ENCODE results near the gene FLNB.
"Not testable (repeated sequence)": the region's sequence is repeated elsewhere in the genome, so short reads cannot be mapped to it uniquely, and the experiment has no call there.

Gene FLNB

DNA sequence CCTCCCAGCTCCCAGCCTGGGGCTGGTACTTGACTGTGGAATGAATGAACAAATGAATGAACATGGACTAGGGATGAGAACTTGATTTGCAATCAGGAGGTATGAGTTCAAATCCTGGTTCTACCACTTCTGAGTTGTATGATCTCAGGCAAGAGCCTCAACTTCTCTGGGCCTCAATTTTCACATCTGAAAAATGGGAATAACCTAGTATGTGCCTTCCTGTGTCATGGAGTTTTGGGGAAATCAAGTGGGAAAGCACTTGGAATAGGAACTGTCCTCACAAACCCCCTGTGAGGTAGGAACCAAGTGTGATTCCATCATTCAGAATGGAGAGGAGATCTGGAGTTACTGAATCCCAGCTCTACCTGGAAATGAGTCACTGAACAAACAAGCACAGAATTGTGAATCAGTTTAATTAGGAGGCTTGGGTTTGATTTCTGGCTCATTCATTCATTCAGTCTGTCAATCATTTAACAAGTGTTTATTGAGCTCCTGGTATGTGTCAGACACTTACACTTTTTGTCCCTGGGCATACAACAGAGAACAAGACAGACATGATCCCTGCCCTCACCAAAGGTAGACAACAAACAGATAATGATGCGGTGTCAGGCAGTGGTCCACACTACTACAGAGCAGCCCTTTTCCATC lies 172.8 kb downstream of the FLNB start:
- no peak for DNase-seq (ENCODE audit: low read depth)

DNA sequence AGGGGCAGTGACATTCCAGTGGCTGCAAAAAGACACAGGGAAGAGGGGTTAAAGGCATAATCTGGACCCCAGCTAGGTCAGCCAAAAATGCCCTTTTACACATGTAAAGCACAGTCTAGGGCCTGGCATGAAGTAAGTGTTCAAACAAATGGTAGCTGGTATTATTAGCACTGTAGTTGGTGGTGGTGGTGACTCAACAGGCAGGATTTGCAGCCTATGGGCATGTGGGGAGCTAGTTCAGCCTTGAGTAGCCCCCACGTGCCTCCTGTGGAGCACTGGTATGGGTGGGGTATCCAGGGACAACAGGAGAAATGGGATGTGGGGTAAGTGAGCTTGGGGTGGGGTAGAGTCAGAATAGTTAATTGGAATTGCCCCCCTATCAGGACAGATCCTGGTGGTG lies 175.0 kb downstream of the FLNB start:
- no peak for DNase-seq (ENCODE audit: low read depth)

DNA sequence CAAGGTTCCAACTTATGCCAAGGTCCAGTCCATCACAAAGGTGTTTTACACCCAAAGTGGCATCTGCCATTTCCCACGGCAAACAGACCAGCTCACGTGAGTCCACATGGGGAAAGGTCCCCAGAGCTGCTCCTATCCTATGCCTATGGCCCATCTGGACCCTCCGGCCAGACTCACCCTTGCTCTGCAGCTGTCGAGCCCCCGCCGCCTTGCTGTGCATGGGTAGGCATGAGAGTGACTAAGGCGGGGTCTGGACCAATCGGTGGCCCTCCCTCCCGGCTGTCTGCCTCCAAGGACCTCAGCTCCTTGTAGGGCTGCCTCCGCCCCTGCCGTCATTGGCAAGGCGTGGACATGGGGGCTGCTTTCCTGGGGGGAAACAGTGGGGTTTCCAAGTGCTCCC lies 175.7 kb downstream of the FLNB start:
- no peak for DNase-seq (ENCODE audit: low read depth)

DNA sequence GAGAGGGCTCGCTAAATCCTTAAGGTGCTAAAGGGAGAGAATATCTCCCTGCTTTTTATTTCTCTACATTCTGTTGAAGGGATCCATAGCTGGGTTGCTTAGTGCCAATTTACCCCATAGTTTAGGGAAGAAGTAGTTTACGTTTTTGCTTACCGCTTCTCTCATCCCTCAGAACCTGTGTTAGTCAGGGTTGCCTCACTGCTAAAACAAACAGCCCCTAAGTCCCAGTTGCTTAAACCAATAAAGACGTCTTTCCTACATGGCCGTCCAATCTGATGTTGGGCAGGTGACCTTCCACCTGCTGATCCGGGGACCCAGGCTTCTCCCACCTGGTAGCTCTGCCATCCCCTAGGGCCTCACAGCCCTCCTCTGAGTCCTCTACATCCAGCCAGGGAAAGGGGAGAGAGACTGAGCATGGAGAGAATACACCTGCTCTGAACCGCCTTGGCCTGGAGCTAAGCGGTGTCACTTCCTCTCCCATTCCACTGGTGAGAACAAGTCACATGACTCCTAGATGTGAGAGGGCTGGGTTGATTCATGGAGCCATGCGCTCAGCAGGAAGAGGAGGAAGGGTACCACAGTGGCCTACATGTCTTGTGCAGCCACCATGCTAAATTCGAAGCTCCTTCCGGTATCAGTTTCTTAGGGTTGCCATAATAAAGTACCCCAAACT lies 176.2 kb downstream of the FLNB start:
- DNase-seq (ENCODE audit: low read depth): no peak

DNA sequence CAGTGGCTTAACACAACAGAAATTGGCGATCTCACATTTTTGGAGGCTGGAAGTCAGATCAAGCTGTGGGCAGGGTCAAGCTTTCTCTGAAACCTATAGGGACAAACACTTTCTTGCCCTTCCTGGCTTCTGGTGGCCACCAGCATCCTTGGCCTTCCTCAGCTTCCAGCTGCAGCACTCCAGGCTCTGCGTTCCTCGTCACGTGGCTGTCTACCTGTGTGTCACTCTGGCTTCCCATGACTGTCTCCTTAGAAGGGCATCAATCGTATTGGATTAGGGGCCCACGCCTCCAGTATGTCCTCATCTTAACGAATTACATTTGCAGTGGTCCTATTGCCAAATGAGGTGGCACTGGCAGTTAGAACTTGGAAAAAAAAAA lies 176.7 kb downstream of the FLNB start:
- DNase-seq (ENCODE audit: low read depth): no peak

DNA sequence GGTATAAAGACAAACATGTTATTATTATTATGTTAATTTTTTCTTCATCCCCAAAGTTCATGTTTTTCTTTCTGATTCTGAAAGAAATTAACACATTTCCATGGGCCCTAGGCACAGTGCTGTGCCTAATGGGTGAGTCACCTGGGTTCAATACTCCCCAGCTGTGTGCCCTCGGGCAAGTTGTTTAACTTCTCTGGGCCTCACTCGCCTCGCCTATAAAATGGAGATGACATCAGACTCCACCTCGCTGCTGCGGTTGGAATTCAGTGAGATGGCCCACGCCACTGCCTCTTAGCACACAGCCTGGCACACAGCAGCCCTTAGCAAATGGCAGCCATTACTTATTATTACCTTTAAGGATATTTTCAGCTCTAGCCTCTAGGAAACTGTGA lies 179.9 kb downstream of the FLNB start:
- DNase-seq (ENCODE audit: low read depth): no peak

DNA sequence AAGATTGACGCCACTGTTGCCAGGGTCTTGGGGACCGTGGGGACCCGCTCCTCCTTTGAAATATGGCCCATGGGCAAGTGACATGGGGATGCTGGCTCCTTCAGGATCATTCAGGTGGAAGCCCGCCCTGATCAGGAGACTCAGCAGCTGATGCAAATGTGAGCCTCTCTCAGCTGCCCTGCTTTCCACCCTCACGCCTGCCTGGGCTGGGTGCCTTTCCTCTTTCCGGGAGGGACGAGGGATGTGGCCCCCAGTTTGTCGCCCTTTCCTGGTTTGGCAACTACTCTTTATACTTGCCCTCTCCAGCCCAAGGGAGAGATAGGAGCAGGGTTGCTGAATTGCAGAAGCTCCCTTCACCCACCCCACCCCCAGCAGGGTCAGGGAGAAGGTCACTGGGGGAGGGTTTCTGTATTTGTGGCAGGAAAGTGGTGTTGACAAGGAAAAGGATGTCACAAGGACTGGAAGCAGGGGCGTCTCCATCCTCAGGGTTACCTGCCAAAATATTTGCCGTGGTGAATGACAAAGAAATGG lies 180.8 kb downstream of the FLNB start:
- DNase-seq (ENCODE audit: low read depth): no peak

DNA sequence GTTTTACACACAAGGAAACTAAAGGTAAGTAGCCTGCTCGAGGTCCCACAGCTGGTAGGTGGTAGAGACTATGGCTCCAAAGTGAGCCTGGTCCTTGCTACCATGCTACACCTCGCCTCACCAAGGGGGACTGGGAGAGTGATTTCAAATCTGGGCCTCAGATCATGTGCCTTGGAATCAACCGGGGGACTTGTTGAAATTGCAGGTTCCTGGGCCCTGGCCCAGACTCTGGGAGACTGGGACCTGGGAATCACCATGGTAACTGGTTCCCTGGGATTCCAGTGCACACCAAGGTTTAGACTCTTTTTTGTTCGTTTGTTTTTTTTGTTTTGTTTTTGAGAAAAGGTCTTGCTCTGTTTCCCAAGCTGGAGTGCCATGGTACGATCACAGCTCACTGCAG lies 181.5 kb downstream of the FLNB start:
- DNase-seq (ENCODE audit: low read depth): no peak

DNA sequence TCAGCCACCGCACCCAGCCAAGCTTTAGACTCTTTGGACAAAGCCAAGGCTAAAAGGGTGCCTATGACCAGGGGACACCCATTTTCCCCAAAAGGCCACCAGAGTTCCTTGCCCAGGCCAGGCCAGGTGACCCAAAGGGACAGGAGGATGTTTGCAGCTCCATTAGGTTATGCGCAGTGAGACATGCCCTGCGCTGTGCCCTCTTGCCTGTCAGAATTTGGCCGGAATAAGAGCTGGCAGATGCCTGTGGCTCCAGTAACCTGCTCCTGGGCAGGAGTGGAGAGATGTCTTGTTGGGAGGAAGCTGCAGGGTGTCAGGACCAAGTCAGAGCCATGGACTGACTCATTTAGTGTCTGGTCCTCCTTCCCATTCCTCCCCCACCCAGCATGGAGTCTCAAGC lies 182.1 kb downstream of the FLNB start:
- DNase-seq (ENCODE audit: low read depth): no peak

DNA sequence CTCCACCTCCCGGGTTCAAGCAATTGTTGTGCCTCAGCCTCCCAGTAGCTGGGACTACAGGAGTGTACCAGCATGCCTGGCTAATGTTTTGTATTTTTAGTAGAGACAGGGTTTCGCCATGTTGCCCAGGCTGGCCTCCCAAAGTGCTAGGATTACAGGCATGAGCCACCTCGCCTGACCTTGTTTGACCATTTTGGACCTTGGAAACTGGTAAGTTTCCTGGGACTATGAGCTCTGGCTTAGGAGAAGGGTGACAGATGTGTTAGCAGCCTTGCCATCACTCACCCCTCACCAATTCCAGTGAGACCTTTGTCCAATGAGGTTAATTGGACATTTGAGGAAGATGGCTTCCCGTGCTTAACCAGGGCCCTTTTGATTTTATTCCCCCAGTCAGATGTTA lies 182.7 kb downstream of the FLNB start:
- DNase-seq (ENCODE audit: low read depth): no peak

DNA sequence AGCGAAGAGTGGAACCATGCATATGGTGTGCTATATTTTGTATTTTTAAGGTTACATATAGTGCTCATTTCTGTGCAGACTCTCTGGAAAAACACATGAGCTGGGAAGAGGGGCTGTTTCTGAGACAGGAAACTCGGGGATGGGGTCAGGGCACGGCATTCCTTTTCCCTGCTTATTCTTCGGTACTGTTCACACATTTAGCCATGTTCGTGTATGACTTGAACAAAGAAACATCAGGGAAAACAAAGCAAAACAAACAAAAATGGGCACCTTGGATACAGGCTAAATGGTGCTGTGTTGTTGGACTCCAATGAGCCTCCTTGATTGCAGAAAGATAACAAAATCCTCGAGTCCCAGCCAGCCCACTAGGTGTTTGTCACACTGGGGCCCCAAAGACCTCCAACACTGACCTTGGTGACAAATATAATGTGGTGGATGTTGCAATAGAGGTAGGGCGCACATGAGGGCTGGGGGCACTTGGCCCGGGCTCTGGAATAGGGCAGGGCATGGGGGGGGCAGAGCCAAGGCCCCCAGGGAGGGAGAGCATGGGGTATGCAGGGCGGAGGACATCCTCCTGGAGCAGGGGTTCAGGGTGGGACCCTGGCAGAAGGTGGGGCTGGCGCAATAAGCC lies 183.3 kb downstream of the FLNB start:
- DNase-seq (ENCODE audit: low read depth): no peak

DNA sequence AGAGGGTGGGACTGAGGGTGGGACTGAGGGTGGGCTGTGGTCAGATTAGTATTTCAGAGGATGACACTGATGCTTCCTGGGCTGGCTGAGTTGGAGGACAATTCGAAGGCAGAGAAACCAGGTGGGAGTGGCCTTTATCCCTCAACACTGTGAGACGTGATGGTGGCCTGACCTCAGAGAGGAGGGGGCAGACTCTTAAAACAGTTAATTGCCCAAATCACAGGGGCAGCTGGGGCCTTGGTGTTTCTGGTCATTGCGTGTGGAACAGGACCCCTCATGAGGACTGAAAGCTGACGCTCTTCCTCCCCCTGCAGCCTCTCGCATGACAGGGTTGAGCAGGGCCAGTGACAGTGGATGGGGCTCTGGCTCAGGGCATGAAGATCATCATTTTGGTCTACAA lies 183.8 kb downstream of the FLNB start:
- DNase-seq (ENCODE audit: low read depth): no peak

DNA sequence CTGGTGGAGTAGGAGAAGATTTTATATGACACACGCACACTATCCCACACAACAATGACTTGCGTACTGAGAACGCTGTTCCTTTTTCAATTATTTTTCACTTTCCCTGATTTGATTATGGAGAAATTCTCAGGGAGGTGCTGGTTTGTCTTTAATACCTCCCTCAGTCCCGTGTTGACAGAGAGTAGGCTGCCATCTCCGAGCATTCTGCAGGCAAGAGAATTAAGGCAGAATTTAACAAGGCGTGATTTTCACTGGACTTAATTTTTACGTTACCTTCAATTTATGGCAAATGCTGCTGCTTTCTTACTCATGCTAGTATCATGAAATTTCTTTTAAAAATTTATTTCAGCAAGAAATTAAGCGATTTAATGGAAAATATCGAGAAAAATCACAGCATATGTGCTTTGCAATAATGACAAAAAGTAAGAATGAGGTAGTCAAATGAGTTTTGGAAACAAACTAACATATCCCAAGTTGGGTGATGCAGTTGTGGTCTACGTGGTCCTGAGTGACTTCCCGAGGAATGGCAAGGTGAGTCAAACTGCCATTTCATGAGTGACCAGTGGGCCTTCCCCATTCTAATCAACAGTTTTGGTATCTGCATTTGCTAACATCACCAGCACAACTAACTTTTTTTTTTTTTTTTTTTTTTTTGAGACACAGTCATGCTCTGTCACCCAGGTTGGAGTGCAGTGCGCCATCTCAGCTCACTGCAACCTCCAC lies 185.6 kb downstream of the FLNB start:
- DNase-seq (ENCODE audit: low read depth): no peak

DNA sequence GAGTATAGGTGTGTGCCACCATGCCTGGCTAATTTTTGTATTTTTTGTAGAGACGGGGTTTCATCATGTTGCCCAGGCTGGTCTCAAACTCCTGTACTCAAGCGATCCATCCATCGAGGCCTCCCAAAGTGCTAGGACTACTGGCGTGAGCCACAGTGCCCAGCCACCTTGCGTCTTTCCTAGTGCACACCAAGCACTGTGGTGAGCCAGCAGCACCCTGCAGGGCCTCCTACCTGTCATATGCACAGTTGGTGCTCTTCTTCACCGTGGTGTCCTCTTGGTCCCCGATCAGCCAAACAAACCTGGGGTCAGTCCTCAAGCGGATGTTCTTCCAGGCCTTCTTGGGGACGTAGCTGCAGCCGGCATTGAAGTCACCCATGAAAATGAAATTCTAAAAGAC lies 189.4 kb downstream of the FLNB start:
- no peak for DNase-seq (ENCODE audit: low read depth)

DNA sequence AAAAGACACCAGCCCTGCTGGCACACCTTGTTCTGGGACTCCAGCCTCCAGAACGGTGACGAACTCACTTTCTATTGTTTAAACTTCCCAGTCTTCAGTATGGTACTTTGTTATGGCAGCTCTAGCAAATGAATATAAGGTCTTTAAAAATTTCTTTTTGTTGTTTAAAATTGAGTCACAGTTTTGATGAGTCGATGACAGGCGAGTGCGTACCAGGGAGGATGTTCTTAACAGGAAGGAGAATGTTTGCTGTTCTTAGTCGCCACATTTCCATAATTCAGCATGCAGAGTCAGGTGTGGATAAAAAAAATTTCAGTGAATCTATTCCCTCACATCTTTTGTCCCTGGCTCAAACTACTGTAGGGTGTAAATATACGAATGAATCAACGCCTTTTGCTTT lies 190.1 kb downstream of the FLNB start:
- DNase-seq (ENCODE audit: low read depth): no peak

DNA sequence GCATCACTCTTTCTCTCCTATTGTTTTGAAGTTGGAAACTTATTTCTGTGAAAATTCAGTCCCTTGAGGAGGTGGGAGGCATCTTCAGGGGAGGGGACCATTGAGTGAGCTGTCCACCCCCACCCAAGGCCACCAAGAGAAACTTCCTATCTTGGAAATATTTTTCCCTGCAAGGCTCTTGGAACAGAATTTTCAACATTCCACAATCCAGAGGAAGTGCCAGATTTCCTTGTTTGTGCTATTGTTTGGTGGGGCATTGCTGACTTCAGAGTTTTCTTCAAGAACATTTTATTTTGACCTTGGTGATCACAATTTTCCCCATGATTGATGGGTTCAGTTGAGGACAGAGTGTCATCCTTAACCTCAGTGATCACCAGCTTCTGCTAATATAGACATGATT lies 190.6 kb downstream of the FLNB start:
- no peak for DNase-seq (ENCODE audit: low read depth)

DNA sequence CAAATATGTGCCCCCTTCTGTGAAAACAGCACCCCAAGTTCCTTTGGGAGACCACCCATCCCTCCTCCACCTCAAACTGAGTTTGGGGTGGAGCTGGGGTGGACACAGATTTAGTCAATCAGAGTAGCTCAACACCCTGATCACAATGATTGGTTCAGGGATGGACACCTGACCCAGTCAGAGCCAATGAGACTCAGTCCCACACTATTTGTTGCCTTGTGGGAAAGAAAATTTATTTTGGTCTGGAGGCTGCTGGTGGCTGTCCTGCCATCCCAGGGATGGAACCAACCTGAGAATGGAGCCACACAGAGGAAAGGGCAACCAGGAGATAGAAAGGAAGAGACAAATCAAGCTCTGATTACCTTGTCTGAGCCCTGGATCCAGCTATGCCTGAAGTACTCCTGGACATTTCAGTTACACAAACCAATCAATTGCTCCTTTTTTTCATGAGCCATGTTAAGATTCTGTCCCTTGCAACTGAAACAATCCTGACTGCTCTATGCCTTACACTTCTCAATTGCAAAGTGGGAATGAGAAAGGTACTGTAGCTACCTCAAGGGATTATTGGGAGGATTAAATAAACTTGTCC lies 192.0 kb downstream of the FLNB start:
- no peak for DNase-seq (ENCODE audit: low read depth)

DNA sequence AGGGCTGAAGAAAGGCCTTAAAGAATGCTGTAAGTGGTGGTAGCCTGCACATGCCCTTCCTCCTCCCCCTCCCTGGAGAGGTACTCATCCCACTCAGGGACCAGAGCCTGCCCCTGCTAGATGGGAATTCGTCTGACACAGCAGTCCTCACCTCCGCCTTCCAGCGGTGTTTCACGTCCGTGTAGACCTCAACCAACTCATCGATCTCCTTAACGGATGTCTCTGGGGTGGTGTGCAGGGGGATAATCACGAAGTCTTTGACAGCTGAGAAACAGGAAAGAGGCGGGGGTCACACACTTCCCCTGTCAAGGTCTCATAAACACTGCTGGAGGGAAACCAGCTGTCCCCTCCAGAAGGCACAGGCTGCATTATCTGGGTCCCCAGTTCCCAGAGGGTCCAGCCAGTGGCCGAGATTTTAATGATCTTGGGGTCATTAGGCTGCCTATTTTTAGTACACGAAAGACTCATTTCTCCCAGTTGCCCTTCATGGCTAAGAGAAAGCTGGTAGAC lies 192.7 kb downstream of the FLNB start:
- no peak for DNase-seq (ENCODE audit: low read depth)

DNA sequence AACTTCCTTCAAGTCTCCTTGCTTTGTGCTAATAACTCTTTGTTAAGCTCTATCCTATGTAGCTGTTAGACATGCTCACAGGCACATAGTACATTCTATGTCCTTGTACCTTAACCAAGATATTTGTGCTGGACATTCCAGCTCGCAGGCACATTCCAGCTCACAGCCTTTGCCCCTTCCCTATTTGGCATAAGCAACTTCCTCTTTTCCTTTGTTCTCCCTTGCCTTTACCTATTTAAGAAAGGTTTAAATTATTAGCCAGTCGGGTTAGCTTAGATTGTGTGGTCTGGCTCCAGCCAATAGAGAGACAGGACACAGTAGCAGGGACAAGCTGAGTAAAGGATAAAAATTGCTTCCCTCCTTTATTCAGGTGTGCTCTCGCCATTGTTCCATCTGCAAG lies 193.2 kb downstream of the FLNB start:
- DNase-seq (ENCODE audit: low read depth): not testable (repeated sequence)

DNA sequence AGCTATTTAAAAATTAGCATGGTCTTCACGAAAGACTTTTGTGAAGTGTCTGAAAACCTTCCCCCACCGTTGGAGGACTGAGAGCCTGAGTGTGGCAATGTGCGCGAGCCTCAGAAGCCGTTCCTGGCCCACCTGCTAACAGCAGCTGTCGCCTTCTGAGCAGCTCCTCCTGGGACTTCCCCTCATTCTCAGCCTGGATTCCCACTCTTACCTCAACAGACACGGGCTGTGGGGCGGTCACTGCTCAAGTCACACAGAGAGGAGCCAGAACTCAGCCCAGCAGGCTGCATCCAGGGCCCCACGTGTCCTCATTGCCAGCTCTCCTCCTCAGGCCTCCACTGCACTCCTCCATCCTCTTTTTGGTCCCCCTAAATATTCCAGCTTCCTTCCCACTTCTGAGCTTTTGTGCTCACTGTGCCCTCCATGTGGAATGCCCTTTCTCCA lies 194.7 kb downstream of the FLNB start:
- no peak for DNase-seq (ENCODE audit: low read depth)

DNA sequence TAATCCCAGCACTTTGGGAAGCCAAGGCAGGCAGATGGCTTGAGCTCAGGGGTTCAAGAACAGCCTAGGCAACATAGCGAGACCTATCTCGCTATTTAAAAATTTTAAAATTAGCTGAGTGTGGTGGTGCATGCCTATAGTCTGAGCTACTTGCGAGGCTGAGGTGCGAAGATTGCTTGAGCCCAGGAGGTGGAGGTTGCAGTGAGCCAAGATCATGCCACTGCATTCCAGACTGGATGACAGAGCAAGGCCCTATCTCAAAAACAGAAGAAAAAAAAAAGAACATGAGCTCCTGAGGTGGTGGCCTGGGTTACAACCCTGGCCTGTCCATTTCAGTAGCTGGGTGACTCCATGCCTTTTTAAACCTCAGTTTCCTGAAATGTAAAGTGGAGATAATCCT lies 195.3 kb downstream of the FLNB start:
- no peak for DNase-seq (ENCODE audit: low read depth)

DNA sequence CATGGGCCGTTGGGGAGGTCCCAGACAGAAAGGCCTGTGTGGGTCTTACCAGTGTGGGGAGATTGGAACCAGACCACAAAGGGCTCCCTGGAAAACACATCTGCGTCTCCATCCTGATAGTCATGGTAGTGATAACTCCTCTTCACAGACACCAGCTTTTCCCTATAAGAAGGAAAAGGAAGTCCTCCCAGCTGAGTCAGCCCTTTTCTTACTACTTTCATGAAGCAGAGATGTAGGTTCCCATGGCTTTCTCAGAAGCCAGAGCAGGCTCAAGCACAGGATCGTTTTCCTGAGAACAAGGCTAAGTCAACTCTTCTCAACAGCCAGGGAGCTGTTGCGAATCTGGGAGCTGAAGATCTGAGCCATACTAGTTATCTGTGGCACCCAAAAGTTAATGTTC lies 196.5 kb downstream of the FLNB start:
- DNase-seq (ENCODE audit: low read depth): no peak

Data from CMK (cell line).